ENCODE data around the gene LIMS2.

Gene LIMS2

GRCh38 chr2:127664895-127665225 lies 10.5 kb downstream of the LIMS2 start:
- no peak for TF ChIP-seq CTCF (IDR thresholded peaks at IDR 0.05; ENCODE audit: low read depth, low read length)

DNA sequence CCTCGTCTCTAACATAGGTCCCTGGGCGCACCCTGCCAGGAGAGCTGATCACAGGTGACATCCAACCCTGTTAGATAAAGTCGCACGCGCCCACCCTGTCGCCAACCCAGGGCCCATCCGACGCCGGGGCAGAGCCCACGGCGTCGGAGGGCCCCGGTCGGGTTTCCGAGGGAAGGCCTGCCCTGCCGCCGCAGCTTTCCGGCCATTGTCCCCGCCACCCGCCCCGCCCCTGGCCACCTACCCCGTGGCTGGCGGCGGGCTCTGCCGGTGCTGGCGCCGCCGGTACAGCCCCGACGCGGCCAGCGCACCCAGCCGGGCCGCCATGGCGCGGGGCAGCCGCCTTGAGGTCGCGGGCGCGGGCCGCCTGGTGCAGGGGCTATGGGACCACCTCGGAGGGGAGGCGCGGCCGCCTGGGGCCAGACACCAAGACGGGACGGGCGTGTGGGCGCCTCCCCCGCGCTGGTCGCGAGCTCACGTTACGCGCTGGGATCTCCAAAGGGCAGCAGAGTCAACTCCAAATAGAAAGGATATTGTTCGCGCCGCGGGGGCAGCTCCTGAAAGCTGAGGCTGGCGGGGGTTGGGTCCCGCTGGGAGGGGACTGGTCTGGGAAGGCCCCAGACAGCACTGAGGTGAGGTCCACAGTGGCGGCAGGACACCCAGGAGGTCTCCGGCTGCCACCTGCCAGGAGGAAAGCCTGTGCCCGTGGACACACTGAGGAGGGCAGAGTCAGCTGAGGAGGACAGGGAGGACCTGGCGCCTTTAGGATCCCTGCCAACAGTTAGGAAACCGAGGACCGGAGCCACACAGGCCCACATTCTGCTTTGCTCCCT lies 11.1 kb downstream of the LIMS2 start:
- no peak for TF ChIP-seq CTCF (IDR thresholded peaks at IDR 0.05; ENCODE audit: low read depth, low read length)
- no peak for DNase-seq (ENCODE audit: extremely low read depth, low read depth)

More at GRCh38 chr2:127664895-127665225, 10.5 kb downstream of the LIMS2 start:
- no peak for DNase-seq (ENCODE audit: extremely low read depth, low read depth)

DNA sequence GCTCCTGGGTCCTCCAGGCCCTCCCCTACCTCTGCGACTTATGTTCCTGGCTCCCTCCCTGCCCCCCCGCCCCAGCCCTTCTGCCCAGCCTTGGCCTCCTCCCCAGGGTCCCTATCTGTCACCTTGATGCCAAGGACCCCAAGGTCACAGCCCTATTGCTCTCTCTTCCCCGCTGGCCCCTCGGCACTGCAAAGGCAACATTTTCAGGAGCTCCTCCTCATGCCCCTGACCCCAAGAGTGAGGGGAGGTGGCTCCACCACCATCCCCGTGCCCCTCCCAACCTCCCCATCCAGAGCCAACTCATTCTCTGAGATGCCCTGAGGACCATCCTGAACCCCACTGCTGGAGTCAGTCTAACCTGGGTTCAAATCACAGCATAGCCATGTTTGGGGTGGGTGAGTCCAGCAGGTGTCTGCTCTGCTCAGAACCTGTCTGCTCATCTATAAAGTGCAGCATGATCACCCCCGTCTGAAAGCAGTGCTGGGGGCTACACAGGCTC lies 11.7 kb downstream of the LIMS2 start:
- no peak for DNase-seq (ENCODE audit: extremely low read depth, low read depth)
- no peak for TF ChIP-seq CTCF (IDR thresholded peaks at IDR 0.05; ENCODE audit: low read depth, low read length)

GRCh38 chr2:127662937-127663565 lies 12.3 kb downstream of the LIMS2 start:
- no peak for DNase-seq (ENCODE audit: extremely low read depth, low read depth)
- TF ChIP-seq CTCF (IDR thresholded peaks at IDR 0.05; ENCODE audit: low read depth, low read length) = no peak

- DNase-seq (ENCODE audit: extremely low read depth, low read depth) = no peak
- TF ChIP-seq CTCF (IDR thresholded peaks at IDR 0.05; ENCODE audit: low read depth, low read length) = no peak; the same call in none of the 2 replicates
Measured at GRCh38 chr2:127661949-127662510, 13.3 kb downstream of the LIMS2 start.

DNA sequence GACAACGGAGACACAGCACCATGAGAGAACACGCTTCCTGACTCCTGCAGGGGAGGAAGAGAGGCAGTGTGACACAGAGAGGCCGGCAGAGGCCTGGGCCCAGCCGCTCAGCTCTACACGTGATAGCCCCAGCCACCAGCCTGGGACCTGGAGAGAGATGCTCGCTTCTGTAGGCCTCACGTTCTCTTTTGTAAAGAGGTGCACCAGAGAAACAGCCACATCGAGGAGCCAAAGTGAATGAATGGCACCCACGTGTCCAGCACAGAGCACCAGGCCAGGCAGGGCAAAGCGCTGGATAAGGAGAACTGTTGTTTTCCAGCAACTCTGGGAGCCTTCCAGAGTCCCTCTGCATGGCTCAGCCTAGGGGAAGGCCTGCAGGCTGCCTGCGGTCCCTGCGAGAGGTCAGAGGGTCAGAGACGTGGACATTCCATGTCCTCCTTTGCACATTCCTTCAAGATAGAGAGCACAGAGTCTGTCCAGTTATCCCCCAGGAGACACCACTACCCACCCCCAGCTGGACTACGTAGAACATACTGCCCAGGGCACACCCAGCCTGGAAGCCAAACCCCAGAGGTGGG lies 14.2 kb downstream of the LIMS2 start:
- DNase-seq (ENCODE audit: extremely low read depth, low read depth) = no peak
- no peak for TF ChIP-seq CTCF (IDR thresholded peaks at IDR 0.05; ENCODE audit: low read depth, low read length)

- DNase-seq (ENCODE audit: extremely low read depth, low read depth) = no peak
- no peak for TF ChIP-seq CTCF (IDR thresholded peaks at IDR 0.05; ENCODE audit: low read depth, low read length)
Measured at GRCh38 chr2:127660291-127660578, 15.1 kb downstream of the LIMS2 start.

Data from AG09319 (cell line).